GM21528 (cell line): ENCODE data around the gene AFMID.

Experiments used
- ATAC-seq: cut with Tn5 transposase; IDR thresholded peaks from one replicate; pipeline ENCODE4 v1.9.1; 2021; ENCODE audit warnings: mild to moderate bottlenecking, moderate library complexity; ENCODE audit not compliant: unreplicated experiment, low FRiP score

AFMID gene

GRCh38 chr17:78179372-78179771 lies 7.8 kb upstream of the AFMID start:
- no peak for ATAC-seq

GRCh38 chr17:78180083-78180482 lies 7.1 kb upstream of the AFMID start:
- no peak for ATAC-seq

- no peak for ATAC-seq
These were observed 6.7 kb upstream of the AFMID start for GRCh38 chr17:78180508-78180907.

DNA sequence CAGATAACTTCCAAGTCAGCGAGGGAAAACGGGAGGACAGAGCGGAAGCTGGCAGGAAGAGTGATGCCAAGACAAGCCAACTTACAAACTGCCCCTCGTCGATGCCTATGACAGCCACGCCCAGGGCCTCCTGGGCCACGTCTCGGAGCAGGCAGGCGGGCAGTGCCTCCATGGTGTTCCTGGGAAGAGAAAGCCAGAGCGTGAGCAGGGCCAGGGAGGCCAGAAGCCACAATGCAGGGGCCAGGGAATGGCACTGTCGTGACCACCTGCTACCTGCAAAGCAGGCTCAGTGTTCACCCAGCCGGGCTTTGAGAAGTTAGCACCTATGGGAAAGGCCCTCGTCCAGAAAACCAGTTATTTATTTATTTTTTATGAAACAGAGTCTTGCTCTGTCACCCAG lies 4.7 kb upstream of the AFMID start:
- no peak for ATAC-seq

DNA sequence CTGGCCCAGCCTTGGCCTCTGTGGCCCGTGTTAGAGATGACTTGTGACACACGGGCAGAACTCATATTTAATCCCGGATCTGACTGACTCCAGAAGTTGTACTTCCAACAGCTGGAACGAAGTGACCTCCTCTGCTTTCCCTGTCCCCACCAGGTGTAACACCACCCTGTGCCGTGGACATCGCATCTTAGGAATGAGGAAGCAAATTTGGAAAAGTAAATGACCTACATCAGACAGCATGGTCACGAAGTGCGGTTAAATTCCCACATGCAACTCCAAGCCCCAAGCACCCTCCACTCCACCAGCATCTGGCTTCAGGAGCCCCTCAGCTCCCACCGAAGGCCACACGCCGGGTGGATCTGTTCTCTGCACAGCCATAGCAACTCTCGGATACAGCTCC lies 3.2 kb upstream of the AFMID start:
- ATAC-seq: no peak

- no peak for ATAC-seq
These were observed 2.8 kb upstream of the AFMID start for GRCh38 chr17:78184351-78184750.

- no peak for ATAC-seq
These were observed 2.3 kb upstream of the AFMID start for GRCh38 chr17:78184868-78185267.

GRCh38 chr17:78185981-78186691 lies 1.0 kb upstream of the AFMID start:
- no peak for ATAC-seq

GRCh38 chr17:78196716-78197115 lies 9.6 kb downstream of the AFMID start:
- no peak for ATAC-seq

- ATAC-seq: no peak
These were observed 10.1 kb downstream of the AFMID start for GRCh38 chr17:78197147-78197832.

GRCh38 chr17:78200451-78200850 lies 13.3 kb downstream of the AFMID start:
- ATAC-seq: no peak

DNA sequence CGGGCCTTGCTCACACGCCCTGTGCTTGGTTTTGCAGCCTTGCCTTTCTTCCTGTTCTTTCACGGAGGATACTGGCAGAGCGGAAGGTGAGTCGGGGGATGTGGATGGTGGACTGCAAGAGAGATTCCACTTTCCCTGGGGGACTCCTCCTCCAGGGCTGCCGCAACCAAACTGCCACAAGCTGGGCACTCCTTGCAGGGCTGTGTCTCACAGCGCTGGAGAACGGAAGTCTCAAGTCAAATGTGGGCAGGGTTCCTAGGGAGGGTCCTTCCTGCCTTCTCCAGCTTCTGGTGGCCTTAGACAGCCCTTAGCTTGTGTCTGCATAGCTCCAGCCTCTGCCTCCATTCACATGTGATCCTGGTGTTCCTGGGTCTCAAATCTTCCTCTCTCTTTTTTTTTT lies 15.5 kb downstream of the AFMID start:
- ATAC-seq: no peak

- ATAC-seq: no peak
These were observed 17.4 kb downstream of the AFMID start for GRCh38 chr17:78204387-78205123.

- no peak for ATAC-seq
These were observed 18.1 kb downstream of the AFMID start for GRCh38 chr17:78205124-78205775.

- no peak for ATAC-seq
These were observed 19.1 kb downstream of the AFMID start for GRCh38 chr17:78206298-78206697.

DNA sequence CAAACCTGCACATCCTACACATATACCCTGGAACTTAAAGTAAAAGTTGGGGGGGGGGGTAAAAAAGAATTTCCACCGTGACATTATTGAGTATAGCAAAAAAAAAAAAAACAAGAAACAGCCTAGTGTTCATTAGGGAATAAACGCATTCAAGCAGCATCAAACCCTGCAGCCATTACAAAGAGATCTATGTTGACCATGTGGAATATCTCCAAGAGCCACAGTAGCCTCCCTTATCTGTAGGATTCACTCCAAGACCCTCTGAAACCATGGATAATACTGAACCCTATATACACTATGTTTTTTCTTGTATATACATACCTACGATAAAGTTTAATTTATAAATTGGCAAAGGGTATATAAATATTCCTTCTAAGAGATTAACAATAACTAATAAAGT lies 21.3 kb downstream of the AFMID start:
- ATAC-seq: no peak

DNA sequence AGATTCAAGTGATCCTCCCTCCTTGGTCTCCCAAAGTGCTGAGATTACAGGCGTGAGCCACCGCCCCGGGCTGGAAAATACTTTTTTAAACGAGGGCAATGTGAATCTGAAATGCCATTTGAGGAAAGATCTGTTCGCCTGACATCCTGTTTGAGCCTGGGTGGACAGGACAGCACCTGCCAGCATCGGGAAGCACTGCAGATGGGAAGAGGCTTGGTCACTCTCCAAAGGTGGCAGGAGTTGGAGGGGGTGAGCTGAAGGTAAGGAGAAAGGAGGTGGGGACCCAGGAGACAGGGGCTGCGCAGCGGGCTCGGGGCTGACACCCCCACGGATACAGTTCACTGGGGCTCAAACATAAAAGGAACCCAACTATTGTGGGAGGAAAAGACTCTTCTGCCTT lies 22.9 kb downstream of the AFMID start:
- ATAC-seq: no peak

DNA sequence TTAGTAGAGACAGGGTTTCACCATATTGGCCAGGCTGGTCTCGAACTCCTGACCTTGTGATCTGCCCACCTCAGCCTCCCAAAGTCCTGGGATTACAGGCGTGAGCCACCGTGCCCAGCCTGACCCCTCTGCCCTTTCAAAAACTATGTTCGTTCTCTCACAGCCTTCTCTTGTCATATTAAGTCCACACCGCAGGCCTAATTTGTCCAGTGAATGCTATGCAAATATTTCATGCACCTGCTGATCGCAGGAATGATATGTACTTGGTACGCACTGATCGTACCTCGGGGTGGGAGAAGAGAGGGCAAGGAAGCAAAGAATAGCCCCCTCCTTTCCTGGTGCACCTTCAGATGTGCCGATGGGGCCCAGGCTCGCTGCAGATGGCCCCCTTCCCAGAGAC lies 23.9 kb downstream of the AFMID start:
- no peak for ATAC-seq

DNA sequence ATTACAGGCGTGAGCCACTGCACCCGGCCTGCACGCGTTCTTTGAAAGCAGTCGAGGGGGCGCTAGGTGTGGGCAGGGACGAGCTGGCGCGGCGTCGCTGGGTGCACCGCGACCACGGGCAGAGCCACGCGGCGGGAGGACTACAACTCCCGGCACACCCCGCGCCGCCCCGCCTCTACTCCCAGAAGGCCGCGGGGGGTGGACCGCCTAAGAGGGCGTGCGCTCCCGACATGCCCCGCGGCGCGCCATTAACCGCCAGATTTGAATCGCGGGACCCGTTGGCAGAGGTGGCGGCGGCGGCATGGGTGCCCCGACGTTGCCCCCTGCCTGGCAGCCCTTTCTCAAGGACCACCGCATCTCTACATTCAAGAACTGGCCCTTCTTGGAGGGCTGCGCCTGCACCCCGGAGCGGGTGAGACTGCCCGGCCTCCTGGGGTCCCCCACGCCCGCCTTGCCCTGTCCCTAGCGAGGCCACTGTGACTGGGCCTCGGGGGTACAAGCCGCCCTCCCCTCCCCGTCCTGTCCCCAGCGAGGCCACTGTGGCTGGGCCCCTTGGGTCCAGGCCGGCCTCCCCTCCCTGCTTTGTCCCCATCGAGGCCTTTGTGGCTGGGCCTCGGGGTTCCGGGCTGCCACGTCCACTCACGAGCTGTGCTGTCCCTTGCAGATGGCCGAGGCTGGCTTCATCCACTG lies 27.0 kb downstream of the AFMID start, which contains the start of gene BIRC5:
BIRC5 (plus strand) TSS at position 238 of the 690 bp plus-strand sequence; CDS start at position 302, 64 bp downstream.
- peak; percentile 71 for ATAC-seq

DNA sequence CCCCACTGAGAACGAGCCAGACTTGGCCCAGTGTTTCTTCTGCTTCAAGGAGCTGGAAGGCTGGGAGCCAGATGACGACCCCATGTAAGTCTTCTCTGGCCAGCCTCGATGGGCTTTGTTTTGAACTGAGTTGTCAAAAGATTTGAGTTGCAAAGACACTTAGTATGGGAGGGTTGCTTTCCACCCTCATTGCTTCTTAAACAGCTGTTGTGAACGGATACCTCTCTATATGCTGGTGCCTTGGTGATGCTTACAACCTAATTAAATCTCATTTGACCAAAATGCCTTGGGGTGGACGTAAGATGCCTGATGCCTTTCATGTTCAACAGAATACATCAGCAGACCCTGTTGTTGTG lies 27.5 kb downstream of the AFMID start:
- no peak for ATAC-seq
